Fibroblast of the aortic adventitia (primary cell): ENCODE results near the gene LRRC10B. TPM values are rescaled to one million over a fixed set of nuclear protein-coding genes. Genes with fewer than 3 reads are reported as not detected.
"Not testable (repeated sequence)": the region's sequence is repeated elsewhere in the genome, so short reads cannot be mapped to it uniquely, and the experiment has no call there.

Experiments
- DNase-seq: peaks from one replicate; pipeline ENCODE4 v3.0.0-alpha.2; 2010; ENCODE audit warnings: low read depth
- H3K4me3 ChIP-seq: 2 replicates; pipeline ENCODE4 v1.5.1; 2011; ENCODE audit warnings: low read depth, mild to moderate bottlenecking, control low read depth, low read length, moderate library complexity
- CTCF ChIP-seq: IDR thresholded peaks from 2 replicates; pipeline ENCODE4 v1.5.1; 2011; ENCODE audit warnings: mild to moderate bottlenecking, low read length, control low read depth, inconsistent platforms; ENCODE audit not compliant: insufficient read depth
- total RNA-seq: library from RNA; depleted of rRNA; stranded (reverse); fragments of >200 nt; gene quantifications from 2 replicates; pipeline ENCODE4 v1.2.3, GENCODE V29; 2012; ENCODE audit warnings: low replicate concordance

The LRRC10B gene
- total RNA-seq: 0.27 TPM in 1 of 2 replicates, not detected in the other

- TF ChIP-seq CTCF: no peak
- H3K4me3 ChIP-seq: peak within 1 kb of the TSS; percentile 33
- DNase-seq: no peak
Observed at GRCh38 chr11:61507962-61508861, at the start of gene LRRC10B. TSS of gene LRRC10B (plus strand) at chr11:61508749. CDS start at chr11:61508999, 250 bp downstream.

- TF ChIP-seq CTCF: no peak
- peak; percentile 86 for DNase-seq
Observed at GRCh38 chr11:61460474-61460881, 48.1 kb upstream of the LRRC10B start.

GRCh38 chr11:61460986-61461385, 47.6 kb upstream of the LRRC10B start:
- TF ChIP-seq CTCF: no peak
- no peak for DNase-seq
- H3K4me3 ChIP-seq: no peak overlapping the region

More at GRCh38 chr11:61460474-61460881, 48.1 kb upstream of the LRRC10B start:
- H3K4me3 ChIP-seq: no peak overlapping the region

- H3K4me3 ChIP-seq, DNase-seq: not testable (repeated sequence)
Observed at GRCh38 chr11:61467602-61468001, 40.9 kb upstream of the LRRC10B start.

- H3K4me3 ChIP-seq: no peak overlapping the region
- no peak for DNase-seq
- TF ChIP-seq CTCF: no peak
Observed at GRCh38 chr11:61468002-61468401, 40.5 kb upstream of the LRRC10B start.

- no peak overlapping the region for H3K4me3 ChIP-seq
- no peak for TF ChIP-seq CTCF
- peak; percentile 81 for DNase-seq
Observed at GRCh38 chr11:61472282-61472681, 36.3 kb upstream of the LRRC10B start.

- DNase-seq: peak; percentile 95
- H3K4me3 ChIP-seq: no peak overlapping the region
- TF ChIP-seq CTCF: no peak
Observed at GRCh38 chr11:61472868-61473267, 35.7 kb upstream of the LRRC10B start.
